Caco-2 (cell line): Measurements from ENCODE around the gene SLC2A4. TPM values are rescaled to one million over a fixed set of nuclear protein-coding genes. Genes with fewer than 3 reads are reported as not detected.

Experiments
- BruUV-seq: library from RNA; stranded (reverse); fragments of 400-500 nt; replicated peaks from 2 replicates; lab custom pipeline; 2021; lab: Mats Ljungman, UMichigan
- CTCF ChIA-PET: fragments of 300-600 bp; sonication (Branson Sonifier 250); formaldehyde crosslinking; loops from one replicate; lab custom pipeline; 2022; ENCODE audit warnings: antibody characterized with exemption; lab: Charles Lee
- POLR2A ChIA-PET: fragments of 300-600 bp; sonication (Branson Sonifier 250); formaldehyde crosslinking; loops from one replicate; lab custom pipeline; 2022; ENCODE audit warnings: antibody characterized with exemption; lab: Charles Lee
- DNase-seq, 2 experiments: peaks; one replicate each; pipeline versions ENCODE4 v3.0.0 to v3.0.0-alpha.2; 2020 to 2022
- H3K27me3 ChIP-seq: replicated peaks from 2 replicates; pipeline ENCODE4 v1.6.0; 2011; ENCODE audit warnings: low read length; ENCODE audit not compliant: control insufficient read depth, insufficient read depth
- H3K36me3 ChIP-seq: 2 replicates; pipeline ENCODE4 v1.5.1; 2011; ENCODE audit warnings: low read length; ENCODE audit not compliant: control insufficient read depth, insufficient read depth
- H3K4me1 ChIP-seq: fragments of 250-450 bp; sonication (Bioruptor Pico); 2 replicates; pipeline ENCODE4 v1.5.1; 2020; ENCODE audit warnings: mild to moderate bottlenecking
- H3K4me3 ChIP-seq: 2 replicates; pipeline ENCODE4 v1.5.1; 2011; ENCODE audit warnings: low read depth, mild to moderate bottlenecking, control low read depth, low read length
- H3K9me3 ChIP-seq: fragments of 250-450 bp; sonication (Bioruptor Pico); 2 replicates; pipeline ENCODE4 v1.5.1; 2020; ENCODE audit warnings: mild to moderate bottlenecking, moderate library complexity
- H3K27ac Mint-ChIP-seq: one replicate; pipeline ENCODE4 v1.8.0; 2022; ENCODE audit warnings: mixed read lengths; ENCODE audit not compliant: unreplicated experiment
- H3K27me3 Mint-ChIP-seq: one replicate; pipeline ENCODE4 v1.8.0; 2022; ENCODE audit warnings: mixed read lengths; ENCODE audit not compliant: insufficient read depth, unreplicated experiment
- H3K36me3 Mint-ChIP-seq: one replicate; pipeline ENCODE4 v1.8.0; 2022; ENCODE audit warnings: mild to moderate bottlenecking, mixed read lengths; ENCODE audit not compliant: insufficient read depth, unreplicated experiment
- H3K4me1 Mint-ChIP-seq: one replicate; pipeline ENCODE4 v1.8.0; 2022; ENCODE audit warnings: low read depth, mixed read lengths; ENCODE audit not compliant: unreplicated experiment
- H3K4me3 Mint-ChIP-seq: one replicate; pipeline ENCODE4 v1.8.0; 2022; ENCODE audit warnings: mild to moderate bottlenecking, moderate library complexity, mixed read lengths; ENCODE audit not compliant: unreplicated experiment
- H3K9me3 Mint-ChIP-seq: one replicate; pipeline ENCODE4 v1.8.0; 2022; ENCODE audit warnings: mixed read lengths; ENCODE audit not compliant: unreplicated experiment
- intact Hi-C: fragments of 100-400 bp; cut with micrococcal nuclease; formaldehyde crosslinking; loops from one replicate; pipeline ENCODE4 v1.10.0; 2022; ENCODE audit not compliant: unreplicated experiment
- total RNA-seq: library from RNA; stranded (reverse); gene quantifications from 2 replicates; pipeline ENCODE4 v1.2.3, GENCODE V29; 2022
- TF ChIP-seq, protein P1 (sequence below), 2 experiments: fragments of 200-600 bp in 1 of 2; IDR thresholded peaks; 1 replicate in 1 of 2; 2 replicates in 1 of 2; pipeline versions ENCODE4 v1.5.1 to v1.8.0; 2011 to 2022; ENCODE audit warnings: antibody characterized with exemption in 1 of 2, control low read depth in 1 of 2, inconsistent platforms in 1 of 2, low read depth in 1 of 2, low read length in 1 of 2, mild to moderate bottlenecking in 1 of 2, moderate library complexity in 1 of 2; ENCODE audit not compliant: insufficient read depth in 1 of 2, severe bottlenecking in 1 of 2, unreplicated experiment in 1 of 2

The SLC2A4 gene
- total RNA-seq, 1 experiment from 2014 or later = 0.88 TPM

DNA sequence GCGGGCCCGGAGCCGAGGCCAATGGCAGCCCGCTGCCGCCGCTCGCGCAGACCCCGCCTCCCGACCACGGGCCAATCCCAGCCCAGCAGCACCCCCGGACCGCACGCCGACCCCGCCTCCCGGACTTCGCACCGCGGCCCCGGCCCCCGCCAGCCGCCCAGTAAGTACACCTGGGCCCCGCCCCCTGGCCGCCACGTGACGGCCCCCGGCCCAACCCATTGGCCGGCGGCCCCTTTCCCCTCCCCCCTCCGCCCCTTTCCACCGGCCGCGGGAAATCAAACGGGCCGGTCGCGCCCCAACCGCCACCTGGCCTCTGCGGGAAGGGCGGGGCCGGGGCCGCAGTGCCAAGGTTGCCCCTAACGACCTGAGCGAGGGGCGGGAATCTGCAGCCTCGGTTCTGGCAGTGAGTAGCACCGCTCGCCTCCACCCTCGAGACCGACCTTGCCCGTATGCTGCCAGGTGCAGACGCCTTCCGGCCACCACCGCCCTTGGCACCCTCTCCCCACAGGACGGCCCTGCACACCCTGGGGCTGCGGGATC lies 13.2 kb downstream of the SLC2A4 start, which contains the start of gene YBX2:
TSS of gene YBX2 (minus strand) at position 26 of the 540 bp plus-strand sequence. CDS start 139 bp downstream, outside the sequence.
- H3K4me1 Mint-ChIP-seq = peaks cover 6% of the 10 kb centered on the region
- TF ChIP-seq, protein P1, sequence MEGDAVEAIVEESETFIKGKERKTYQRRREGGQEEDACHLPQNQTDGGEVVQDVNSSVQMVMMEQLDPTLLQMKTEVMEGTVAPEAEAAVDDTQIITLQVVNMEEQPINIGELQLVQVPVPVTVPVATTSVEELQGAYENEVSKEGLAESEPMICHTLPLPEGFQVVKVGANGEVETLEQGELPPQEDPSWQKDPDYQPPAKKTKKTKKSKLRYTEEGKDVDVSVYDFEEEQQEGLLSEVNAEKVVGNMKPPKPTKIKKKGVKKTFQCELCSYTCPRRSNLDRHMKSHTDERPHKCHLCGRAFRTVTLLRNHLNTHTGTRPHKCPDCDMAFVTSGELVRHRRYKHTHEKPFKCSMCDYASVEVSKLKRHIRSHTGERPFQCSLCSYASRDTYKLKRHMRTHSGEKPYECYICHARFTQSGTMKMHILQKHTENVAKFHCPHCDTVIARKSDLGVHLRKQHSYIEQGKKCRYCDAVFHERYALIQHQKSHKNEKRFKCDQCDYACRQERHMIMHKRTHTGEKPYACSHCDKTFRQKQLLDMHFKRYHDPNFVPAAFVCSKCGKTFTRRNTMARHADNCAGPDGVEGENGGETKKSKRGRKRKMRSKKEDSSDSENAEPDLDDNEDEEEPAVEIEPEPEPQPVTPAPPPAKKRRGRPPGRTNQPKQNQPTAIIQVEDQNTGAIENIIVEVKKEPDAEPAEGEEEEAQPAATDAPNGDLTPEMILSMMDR (IDR thresholded peaks at IDR 0.05; ENCODE audit: insufficient read depth in 1 of 2, low read depth in 1 of 2, low read length in 1 of 2, severe bottlenecking in 1 of 2, unreplicated experiment in 1 of 2) = no peak
- CTCF ChIA-PET = no interaction called here
- peak within 1 kb of the TSS; percentile 61 for H3K27ac Mint-ChIP-seq
- Histone ChIP-seq H3K4me3 (peak within 1 kb of the TSS; percentile 49), H3K4me1 (0 out of 2 replicates have a peak, but pooled peaks cover 10% of the 10 kb centered on the region), H3K9me3 (no peaks in the 10 kb centered on the region), H3K27me3 (no peaks in the 10 kb centered on the region), H3K36me3 (no peaks in the 10 kb centered on the region; the same call in 1 of the 2 replicates)
- no peaks in the 10 kb centered on the region for H3K9me3 Mint-ChIP-seq
- H3K36me3 Mint-ChIP-seq = no peaks in the 10 kb centered on the region
- peak; percentile 95 to 96 for DNase-seq
- no peaks in the 10 kb centered on the region for H3K27me3 Mint-ChIP-seq
- POLR2A ChIA-PET = no interaction called here
- peak within 1 kb of the TSS; percentile 73 for H3K4me3 Mint-ChIP-seq
- intact Hi-C loops = loop anchor here (1.0 kb wide), 1 partner anchor 13 kb away; the partner anchor contains the start of gene SLC2A4
- BruUV-seq = no TSS peak

DNA sequence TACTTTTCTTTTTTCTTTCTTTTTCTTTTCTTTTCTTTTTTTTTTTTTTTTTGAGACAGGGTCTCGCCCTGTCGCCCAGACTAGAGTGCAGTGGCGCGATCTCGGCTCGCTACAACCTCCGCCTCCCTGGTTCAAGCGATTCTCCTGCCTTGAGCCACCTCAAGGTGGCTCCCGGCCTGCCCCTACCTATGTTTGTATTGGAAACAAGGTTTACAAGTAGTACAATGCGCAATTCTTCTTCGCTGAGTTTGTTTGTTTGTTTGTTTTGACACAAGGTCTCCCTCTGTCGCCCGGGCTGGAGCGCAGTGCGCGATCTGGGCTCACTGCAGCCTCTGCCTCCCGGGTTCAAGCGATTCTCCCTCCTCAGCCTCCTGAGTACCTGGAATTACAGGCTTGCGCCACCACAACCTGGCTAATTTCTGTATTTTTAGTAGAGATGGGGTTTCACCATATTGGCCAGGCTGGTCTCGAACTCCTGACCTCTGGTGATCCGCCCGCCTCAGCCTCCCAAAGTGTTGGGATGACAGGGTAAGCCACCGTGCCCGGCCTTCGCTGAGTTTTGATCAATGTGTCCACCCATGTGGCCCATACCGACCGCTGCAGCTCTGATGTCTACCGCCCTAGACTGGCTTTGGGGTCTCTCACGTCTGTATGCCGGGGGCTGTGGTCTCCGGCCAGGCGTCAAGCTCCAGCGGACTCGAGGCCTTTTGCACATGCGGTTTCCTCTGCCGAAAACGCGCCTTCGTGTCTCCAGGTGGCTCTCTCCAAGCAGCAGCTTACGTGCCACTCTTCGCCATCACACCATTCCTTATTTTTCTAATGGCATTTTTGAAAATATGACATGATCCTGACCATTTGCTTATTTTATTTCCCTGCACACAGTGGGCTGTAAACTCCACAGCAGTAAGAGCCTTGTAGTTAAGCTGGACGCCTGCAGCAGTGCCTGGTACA lies 14.0 kb downstream of the SLC2A4 start:
- POLR2A ChIA-PET = no interaction called here
- H3K27me3 ChIP-seq = no peaks in the 10 kb centered on the region
- CTCF ChIA-PET = interaction anchor here (1.4 to 1.5 kb wide), 2 partner anchors 15 to 49 kb away, joined by 3 to 20 read pairs; partner anchors contain the start of gene SLC2A4
- H3K36me3 ChIP-seq = no peaks in the 10 kb centered on the region; the same call in 1 of the 2 replicates
- H3K9me3 ChIP-seq = no peaks in the 10 kb centered on the region
- intact Hi-C loops = no loop called here
- Mint-ChIP-seq H3K4me1 (peaks cover 6% of the 10 kb centered on the region), H3K4me3 (peak overlapping the region; percentile 73), H3K27ac (peak overlapping the region; percentile 61), H3K9me3 (no peaks in the 10 kb centered on the region), H3K36me3 (no peaks in the 10 kb centered on the region), H3K27me3 (no peaks in the 10 kb centered on the region)
- no peak for DNase-seq
- peak overlapping the region; percentile 42 for H3K4me3 ChIP-seq
- TF ChIP-seq, protein P1 (IDR thresholded peaks at IDR 0.05; ENCODE audit: insufficient read depth in 1 of 2, low read depth in 1 of 2, low read length in 1 of 2, severe bottlenecking in 1 of 2, unreplicated experiment in 1 of 2) = no peak
- no TSS peak for BruUV-seq
- 0 out of 2 replicates have a peak, but pooled peaks cover 10% of the 10 kb centered on the region for H3K4me1 ChIP-seq
